Kidney glomerular epithelial cell (primary cell): ENCODE results near the gene ARHGDIA.
"Not testable (repeated sequence)": the region's sequence is repeated elsewhere in the genome, so short reads cannot be mapped to it uniquely, and the experiment has no call there.

Experiments used
- DNase-seq: peaks from one replicate; lab custom pipeline; 2025; lab: John Stamatoyannopoulos, UW

The ARHGDIA gene

DNA sequence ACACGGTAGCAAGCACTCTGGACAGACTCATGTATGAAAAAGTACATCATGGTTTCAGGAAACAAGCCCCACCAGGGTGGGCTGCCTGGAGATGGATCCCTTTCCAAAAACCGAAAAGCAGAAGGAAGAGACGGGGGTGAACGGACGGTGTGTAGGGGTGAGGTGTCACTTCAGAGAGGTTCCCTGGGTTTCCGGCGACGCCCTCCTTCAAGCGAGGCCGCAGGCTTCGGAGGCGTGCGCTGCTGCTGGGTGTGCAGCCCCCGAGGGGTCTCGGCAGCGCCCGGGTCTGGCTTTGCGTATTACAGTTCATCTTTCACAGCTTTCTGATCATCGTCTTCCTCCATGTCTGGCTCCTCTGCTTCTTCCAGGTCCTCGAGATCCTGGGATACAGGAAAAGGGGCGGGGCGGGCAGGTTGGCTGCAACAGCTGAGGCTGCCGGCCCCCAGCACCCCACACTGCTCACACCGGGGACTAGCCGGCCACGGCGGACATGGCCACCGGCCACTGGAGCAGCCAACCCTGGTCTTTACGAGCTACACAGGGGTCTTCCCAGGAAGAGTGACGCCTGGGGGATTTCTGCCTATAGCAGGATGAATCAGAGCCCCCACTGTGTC, 27.3 kb downstream of the ARHGDIA start:
- DNase-seq, result no peak

DNA sequence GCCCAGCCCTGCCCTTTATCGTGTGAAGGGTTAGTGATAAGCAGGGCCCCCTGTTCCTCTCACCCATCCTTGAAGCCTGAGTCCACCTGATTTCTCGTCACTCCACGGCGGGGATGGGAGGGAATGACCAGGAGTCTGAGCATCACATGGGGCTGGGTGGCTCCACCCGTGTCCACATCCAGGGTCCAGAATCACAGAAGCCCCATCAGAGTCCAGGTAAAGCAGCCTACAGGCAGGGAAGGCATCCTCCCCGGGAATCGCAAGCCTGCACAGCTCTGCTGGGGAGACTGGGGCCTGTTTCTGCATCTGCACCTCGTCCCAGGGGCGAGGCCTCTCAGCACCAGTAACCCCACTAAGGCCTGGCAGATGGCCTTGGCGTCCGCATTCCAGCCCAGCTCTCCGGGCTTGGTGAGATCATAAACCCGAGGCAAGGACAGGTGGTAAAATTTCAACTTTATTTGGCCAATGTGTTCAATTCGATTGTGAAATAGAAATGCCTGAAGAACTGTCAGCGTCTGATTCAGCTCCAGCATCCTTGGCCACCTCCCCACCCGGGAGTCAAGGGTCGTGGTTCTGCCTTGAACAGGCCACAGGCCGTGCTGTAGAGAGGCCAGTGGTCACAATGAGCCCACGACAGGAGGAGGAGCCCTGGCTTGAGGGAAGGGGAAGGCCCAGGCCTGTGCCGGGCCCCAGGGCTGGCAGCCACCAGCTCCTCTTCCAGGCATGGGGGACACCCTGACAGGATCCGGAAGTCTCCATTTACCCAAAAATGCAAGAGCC, 28.2 kb downstream of the ARHGDIA start:
- DNase-seq, result no peak

GRCh38 chr17:81842378-81842724, 28.8 kb downstream of the ARHGDIA start:
- no peak for DNase-seq

- DNase-seq, result no peak
Observed at GRCh38 chr17:81841866-81842265, 29.3 kb downstream of the ARHGDIA start.

- no peak for DNase-seq
Observed at GRCh38 chr17:81840826-81841778, 30.0 kb downstream of the ARHGDIA start.

GRCh38 chr17:81840059-81840458, 31.1 kb downstream of the ARHGDIA start:
- DNase-seq, result not testable (repeated sequence)

- DNase-seq, result no peak
Observed at GRCh38 chr17:81839301-81839700, 31.8 kb downstream of the ARHGDIA start.

- no peak for DNase-seq
Observed at GRCh38 chr17:81838753-81839255, 32.3 kb downstream of the ARHGDIA start.

DNA sequence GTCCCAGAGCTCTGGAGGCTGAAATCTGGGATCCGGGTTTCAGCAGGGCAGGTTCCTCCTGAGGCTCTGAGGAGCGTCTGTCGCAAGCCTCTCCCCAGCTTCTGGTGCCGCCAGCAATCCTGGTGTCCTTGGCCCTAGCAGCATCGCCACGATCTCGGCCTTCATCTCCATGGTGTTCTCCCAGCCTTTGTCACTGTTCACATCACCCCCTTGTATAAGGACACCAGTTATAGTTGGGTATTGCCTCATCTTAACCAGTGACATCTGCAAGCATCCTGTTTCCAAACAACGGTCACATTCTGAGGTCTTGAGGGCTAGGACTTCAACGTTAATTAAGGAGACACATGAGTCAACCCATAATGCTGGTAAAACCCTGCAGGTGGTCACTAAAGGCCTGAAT, 33.5 kb downstream of the ARHGDIA start:
- no peak for DNase-seq

- no peak for DNase-seq
Observed at GRCh38 chr17:81834831-81835267, 36.3 kb downstream of the ARHGDIA start, which contains the start of gene PPP1R27. PPP1R27 (minus strand) TSS chr17:81835050; CDS start chr17:81834953, 97 bp downstream.

DNA sequence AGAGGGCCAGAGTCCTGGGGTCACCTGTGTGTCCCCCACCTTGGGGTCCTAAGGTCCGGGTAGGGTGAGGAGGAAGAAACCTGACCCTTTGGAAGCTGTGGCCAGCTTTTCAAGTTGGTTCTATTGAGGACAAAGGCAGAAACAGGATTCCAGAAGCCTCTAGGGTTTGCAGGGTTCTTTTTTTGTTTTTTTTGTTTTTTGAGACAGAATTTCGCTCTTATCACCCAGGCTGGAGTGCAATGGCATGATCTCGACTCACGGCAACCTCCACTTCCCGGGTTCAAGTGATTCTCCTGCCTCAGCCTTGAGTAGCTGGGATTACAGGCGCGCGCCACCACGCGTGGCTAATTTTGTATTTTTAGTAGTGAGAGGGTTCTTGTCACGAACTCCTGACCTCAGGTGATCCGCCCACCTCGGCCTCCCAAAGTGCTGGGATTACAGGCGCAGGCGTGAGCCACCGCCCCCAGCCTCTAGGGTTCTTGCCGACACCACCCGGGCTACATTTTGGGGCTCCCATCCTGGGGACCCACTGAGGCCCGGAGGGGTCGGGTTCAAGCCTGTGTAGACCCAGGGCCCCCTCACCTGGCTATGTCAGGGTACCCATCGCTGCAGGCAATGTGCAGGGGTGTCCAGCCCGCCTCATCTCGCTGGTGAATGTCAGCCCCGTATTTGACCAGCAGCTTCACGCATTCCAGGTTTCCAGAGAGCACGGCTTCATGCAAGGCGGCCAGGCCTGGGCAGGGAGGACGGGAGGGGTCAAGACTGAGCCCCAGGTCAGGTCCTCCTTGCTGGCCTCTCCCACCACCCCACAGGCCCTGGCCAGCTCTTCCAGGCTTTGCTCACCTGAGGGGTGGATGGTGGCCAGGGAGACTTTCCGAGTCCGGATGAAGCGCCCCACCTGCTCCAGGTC, 37.0 kb downstream of the ARHGDIA start:
- DNase-seq, result no peak

- DNase-seq, result peak; percentile 50
Observed at GRCh38 chr17:81833160-81833920, 37.8 kb downstream of the ARHGDIA start, which contains the start of gene MCRIP1. MCRIP1 (minus strand) TSS chr17:81833291; CDS start chr17:81824506, 8,785 bp downstream.

- peak; percentile 3 for DNase-seq
Observed at GRCh38 chr17:81832608-81833159, 38.5 kb downstream of the ARHGDIA start.

GRCh38 chr17:81831957-81832607, 39.1 kb downstream of the ARHGDIA start:
- no peak for DNase-seq

DNA sequence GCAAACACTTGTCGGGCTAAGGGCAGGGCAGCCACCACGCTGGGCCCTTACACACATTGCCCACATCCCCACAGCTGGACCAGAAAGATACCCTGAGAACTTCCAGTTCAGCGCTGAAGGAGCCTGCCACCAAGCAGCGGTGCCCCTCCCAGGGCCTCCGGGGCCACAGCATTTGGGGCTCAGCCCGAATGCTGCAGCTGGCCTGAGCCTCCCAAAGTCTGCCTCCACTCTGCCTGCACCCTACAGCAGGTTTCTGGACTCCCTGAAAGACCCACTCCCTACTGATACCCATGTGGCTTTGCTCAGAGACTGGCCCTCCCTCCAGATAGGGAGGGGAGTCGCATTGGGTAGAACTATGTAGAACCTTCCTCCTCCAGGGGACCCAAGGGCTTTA, 39.6 kb downstream of the ARHGDIA start:
- no peak for DNase-seq

DNA sequence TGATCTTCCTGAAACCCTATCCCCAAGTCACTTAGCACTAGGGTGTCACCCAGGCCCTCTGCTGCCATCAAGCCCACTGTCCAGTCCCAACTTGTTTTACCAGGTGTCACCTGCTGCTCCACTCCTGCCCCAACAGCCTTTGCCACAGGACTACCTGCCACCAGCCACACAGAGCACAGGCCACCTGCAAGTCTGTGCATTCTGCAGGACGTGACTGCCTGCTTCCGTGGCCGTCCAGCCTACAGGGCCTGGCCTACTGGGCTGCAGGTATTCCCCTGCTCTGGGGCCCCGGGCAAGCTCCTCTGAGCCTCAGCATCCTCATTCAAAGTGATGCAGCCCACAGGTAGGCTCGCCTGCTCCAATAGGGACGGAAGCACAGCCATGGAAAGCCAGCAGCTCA, 41.3 kb downstream of the ARHGDIA start:
- DNase-seq, result no peak

DNA sequence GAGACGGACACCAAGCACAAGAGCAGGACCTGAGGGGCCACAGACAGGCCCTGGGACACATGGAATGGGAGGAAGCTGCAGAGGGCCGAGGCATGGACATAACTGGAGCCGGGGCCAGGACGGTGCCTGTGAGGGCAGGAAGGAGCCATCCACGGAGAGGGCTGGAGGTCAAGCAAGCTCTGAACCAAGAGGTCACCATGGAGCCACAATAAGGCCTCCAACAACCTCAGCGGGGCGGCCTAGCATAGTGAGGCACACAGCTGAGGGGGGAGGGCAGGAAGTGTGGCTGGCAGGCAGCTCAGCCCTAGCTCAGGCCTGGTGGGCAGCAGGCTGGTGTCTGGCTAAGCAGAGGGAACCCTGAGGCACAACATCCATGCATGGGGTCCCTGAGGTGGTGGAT, 42.5 kb downstream of the ARHGDIA start:
- no peak for DNase-seq

- DNase-seq, result no peak
Observed at GRCh38 chr17:81825841-81826466, 45.2 kb downstream of the ARHGDIA start.

- no peak for DNase-seq
Observed at GRCh38 chr17:81824595-81824994, 46.5 kb downstream of the ARHGDIA start.
